IPS-20b (cell line): Measurements from ENCODE around the gene CTBP2.
"Not testable (repeated sequence)": the region's sequence is repeated elsewhere in the genome, so short reads cannot be mapped to it uniquely, and the experiment has no call there.

Experiments
- H3K27ac ChIP-seq: one replicate; pipeline ENCODE4 v1.5.1; 2013; ENCODE audit warnings: low read length
- H3K27me3 ChIP-seq: 2 replicates; pipeline ENCODE4 v1.6.1; 2013; ENCODE audit warnings: mild to moderate bottlenecking, low read length, inconsistent platforms; ENCODE audit not compliant: insufficient read depth
- H3K36me3 ChIP-seq: 2 replicates; pipeline ENCODE4 v1.6.1; 2013; ENCODE audit warnings: low read depth, mild to moderate bottlenecking, inconsistent platforms, low read length, moderate library complexity; ENCODE audit not compliant: insufficient read depth
- H3K4me1 ChIP-seq: 2 replicates; pipeline ENCODE4 v1.6.1; 2013; ENCODE audit warnings: mild to moderate bottlenecking, control low read depth, inconsistent platforms, low read length, moderate library complexity; ENCODE audit not compliant: insufficient read depth
- H3K4me3 ChIP-seq: 2 replicates; pipeline ENCODE4 v1.5.1; 2013; ENCODE audit warnings: mild to moderate bottlenecking, low read length, inconsistent platforms
- H3K9ac ChIP-seq: 2 replicates; pipeline ENCODE4 v1.6.1; 2013; ENCODE audit warnings: low read depth, mild to moderate bottlenecking, inconsistent platforms, low read length, moderate library complexity
- H3K9me3 ChIP-seq: 2 replicates; pipeline ENCODE4 v1.6.1; 2013; ENCODE audit warnings: mild to moderate bottlenecking, low read depth, low read length, inconsistent platforms; ENCODE audit not compliant: insufficient read depth

CTBP2 gene

GRCh38 chr10:125155101-125155500 is 5.3 kb downstream of the CTBP2 start:
- peak overlapping the region; percentile 96 for H3K4me3 ChIP-seq
- peaks cover 14% of the 10 kb centered on the region for H3K36me3 ChIP-seq
- peak overlapping the region; percentile 86 for H3K9ac ChIP-seq
- peak overlapping the region; percentile 71 for H3K27ac ChIP-seq
- H3K9me3 ChIP-seq, result no peaks in the 10 kb centered on the region
- no peaks in the 10 kb centered on the region for H3K27me3 ChIP-seq
- peaks cover 58% of the 10 kb centered on the region for H3K4me1 ChIP-seq

GRCh38 chr10:125154529-125154928 is 5.8 kb downstream of the CTBP2 start:
- H3K9ac ChIP-seq, result peak overlapping the region; percentile 86
- H3K4me3 ChIP-seq, result peak overlapping the region; percentile 96
- peak overlapping the region; percentile 71 for H3K27ac ChIP-seq
- no peaks in the 10 kb centered on the region for H3K9me3 ChIP-seq
- H3K36me3 ChIP-seq, result peaks cover 19% of the 10 kb centered on the region
- peaks cover 63% of the 10 kb centered on the region for H3K4me1 ChIP-seq
- no peaks in the 10 kb centered on the region for H3K27me3 ChIP-seq

GRCh38 chr10:125153703-125154490 is 6.5 kb downstream of the CTBP2 start:
- H3K9ac ChIP-seq, result peak overlapping the region; percentile 86; the same call in 1 of the 2 replicates
- H3K27me3 ChIP-seq, result no peaks in the 10 kb centered on the region
- H3K36me3 ChIP-seq, result peaks cover 26% of the 10 kb centered on the region
- peak overlapping the region; percentile 96 for H3K4me3 ChIP-seq
- peaks cover 70% of the 10 kb centered on the region for H3K4me1 ChIP-seq
- H3K9me3 ChIP-seq, result no peaks in the 10 kb centered on the region
- H3K27ac ChIP-seq, result peak overlapping the region; percentile 71

GRCh38 chr10:125152450-125153368 is 7.7 kb downstream of the CTBP2 start:
- H3K4me1 ChIP-seq, result peaks cover 80% of the 10 kb centered on the region
- H3K27ac ChIP-seq, result peak overlapping the region; percentile 71
- H3K4me3 ChIP-seq, result peak overlapping the region; percentile 96
- no peaks in the 10 kb centered on the region for H3K27me3 ChIP-seq
- peaks cover 37% of the 10 kb centered on the region for H3K36me3 ChIP-seq
- H3K9ac ChIP-seq, result peak overlapping the region; percentile 86
- no peaks in the 10 kb centered on the region for H3K9me3 ChIP-seq

- Histone ChIP-seq H3K27ac (peak overlapping the region; percentile 12), H3K4me3 (peak overlapping the region; percentile 96; the same call in 1 of the 2 replicates), H3K4me1 (peaks cover 78% of the 10 kb centered on the region)
Observed at GRCh38 chr10:125151553-125152449, 8.6 kb downstream of the CTBP2 start.

GRCh38 chr10:125151170-125151552 is 9.2 kb downstream of the CTBP2 start:
- peak overlapping the region; percentile 53; the same call in 1 of the 2 replicates for H3K4me3 ChIP-seq
- peaks cover 52% of the 10 kb centered on the region for H3K36me3 ChIP-seq
- no peaks in the 10 kb centered on the region for H3K27me3 ChIP-seq
- H3K9me3 ChIP-seq, result no peaks in the 10 kb centered on the region
- peak overlapping the region; percentile 64; the same call in 1 of the 2 replicates for H3K9ac ChIP-seq
- H3K27ac ChIP-seq, result peak overlapping the region; percentile 12
- peaks cover 71% of the 10 kb centered on the region for H3K4me1 ChIP-seq

More at GRCh38 chr10:125151553-125152449, 8.6 kb downstream of the CTBP2 start:
- H3K9ac ChIP-seq, result peak overlapping the region; percentile 86; the same call in 1 of the 2 replicates
- no peaks in the 10 kb centered on the region for H3K9me3 ChIP-seq
- H3K36me3 ChIP-seq, result peaks cover 46% of the 10 kb centered on the region
- no peaks in the 10 kb centered on the region for H3K27me3 ChIP-seq

GRCh38 chr10:125150376-125151083 is 9.8 kb downstream of the CTBP2 start:
- peak overlapping the region; percentile 12 for H3K27ac ChIP-seq
- not testable (repeated sequence) for H3K27me3 ChIP-seq, H3K9me3 ChIP-seq
- peaks cover 65% of the 10 kb centered on the region for H3K4me1 ChIP-seq
- H3K36me3 ChIP-seq, result peaks cover 52% of the 10 kb centered on the region
- peak overlapping the region; percentile 53; the same call in 1 of the 2 replicates for H3K4me3 ChIP-seq
- peak overlapping the region; percentile 64 for H3K9ac ChIP-seq

GRCh38 chr10:125149680-125150047 is 10.7 kb downstream of the CTBP2 start:
- H3K27ac ChIP-seq, result peak overlapping the region; percentile 51
- peaks cover 54% of the 10 kb centered on the region for H3K36me3 ChIP-seq
- H3K4me1 ChIP-seq, result peaks cover 60% of the 10 kb centered on the region
- H3K9me3 ChIP-seq, result no peaks in the 10 kb centered on the region
- peak overlapping the region; percentile 17; the same call in 1 of the 2 replicates for H3K4me3 ChIP-seq
- H3K27me3 ChIP-seq, result no peaks in the 10 kb centered on the region
- H3K9ac ChIP-seq, result peak overlapping the region; percentile 54; the same call in 1 of the 2 replicates

- H3K36me3 ChIP-seq, result peaks cover 59% of the 10 kb centered on the region
Observed at GRCh38 chr10:125149036-125149679, 11.2 kb downstream of the CTBP2 start.

GRCh38 chr10:125148528-125148927 is 11.8 kb downstream of the CTBP2 start:
- no peak overlapping the region; the same call in 1 of the 2 replicates for H3K4me3 ChIP-seq
- peaks cover 61% of the 10 kb centered on the region for H3K4me1 ChIP-seq
- peak overlapping the region; percentile 76 for H3K27ac ChIP-seq
- no peaks in the 10 kb centered on the region for H3K9me3 ChIP-seq
- peaks cover 64% of the 10 kb centered on the region for H3K36me3 ChIP-seq
- no peaks in the 10 kb centered on the region for H3K27me3 ChIP-seq
- peak overlapping the region; percentile 54; the same call in 1 of the 2 replicates for H3K9ac ChIP-seq

More at GRCh38 chr10:125149036-125149679, 11.2 kb downstream of the CTBP2 start:
- H3K9me3 ChIP-seq, result no peaks in the 10 kb centered on the region
- H3K27me3 ChIP-seq, result no peaks in the 10 kb centered on the region
- H3K4me1 ChIP-seq, result peaks cover 62% of the 10 kb centered on the region
- peak overlapping the region; percentile 54; the same call in 1 of the 2 replicates for H3K9ac ChIP-seq
- peak overlapping the region; percentile 17; the same call in 1 of the 2 replicates for H3K4me3 ChIP-seq
- H3K27ac ChIP-seq, result peak overlapping the region; percentile 76
